HCT116 (cell line): Measurements from ENCODE around the gene EVI5L. TPM values are rescaled to one million over a fixed set of nuclear protein-coding genes. Genes with fewer than 3 reads are reported as not detected.

Source experiments
- ATAC-seq: fragments of 200-7000 bp; cut with Tn5 transposase; 2 replicates; pipeline ENCODE4 v1.9.1; 2020; ENCODE audit warnings: mild to moderate bottlenecking, moderate library complexity
- BruUV-seq: library from RNA; stranded (reverse); fragments of 400-500 nt; replicated peaks from 2 replicates; lab custom pipeline; 2021; lab: Mats Ljungman, UMichigan
- CTCF ChIA-PET: fragments of 300-600 bp; sonication (Branson Sonifier 250); formaldehyde crosslinking; loops from one replicate; lab custom pipeline; 2021; ENCODE audit warnings: antibody characterized with exemption; lab: Charles Lee
- POLR2A ChIA-PET: fragments of 300-600, 350-600 bp; sonication (Branson Sonifier 250); formaldehyde crosslinking; loops from one replicate; lab custom pipeline; 2021; ENCODE audit warnings: antibody characterized with exemption; lab: Charles Lee
- RAD21 ChIA-PET, 2 experiments: fragments of 300-600 bp; sonication (Branson Sonifier 250); formaldehyde crosslinking; loops; one replicate each; lab custom pipeline; 2023; ENCODE audit warnings: low total read pairs in 2 of 2; ENCODE audit not compliant: uncharacterized antibody in 2 of 2, unreplicated experiment in 2 of 2, low non-redundant PET in 1 of 2; lab: Charles Lee
- DNase-seq: peaks from one replicate; pipeline ENCODE4 v3.0.0-alpha.2; 2010; ENCODE audit warnings: low read depth, low spot score
- H2AFZ ChIP-seq: fragments of 200-600 bp; shearing (Covaris generic), sonication (generic); 2 replicates; pipeline ENCODE4 v1.6.1; 2017; ENCODE audit warnings: low read depth, mixed run types, mixed read lengths, antibody characterized with exemption, low read length; ENCODE audit not compliant: poor library complexity, severe bottlenecking
- H3K27ac ChIP-seq: 2 replicates; pipeline ENCODE4 v1.5.1; 2012; ENCODE audit warnings: low read depth, low read length
- H3K27me3 ChIP-seq: fragments of 200-600 bp; sonication (generic); 2 replicates; pipeline ENCODE4 v1.6.1; 2016; ENCODE audit warnings: mixed run types, low read length, mixed read lengths; ENCODE audit not compliant: insufficient read depth
- H3K36me3 ChIP-seq, 2 experiments: fragments of 200-500 bp in 1 of 2; fragments of 200-600 bp in 1 of 2; sonication (Bioruptor generic) in 1 of 2; sonication (generic) in 1 of 2; 2 replicates each; pipeline versions ENCODE4 v1.5.1 to v1.6.1; 2014 to 2016; ENCODE audit warnings: low read length in 2 of 2, inconsistent platforms in 1 of 2, mixed read lengths in 1 of 2, mixed run types in 1 of 2; ENCODE audit not compliant: insufficient read depth in 2 of 2, control insufficient read depth in 1 of 2
- H3K4me1 ChIP-seq, 2 experiments: fragments of 200-600 bp in 1 of 2; sonication (generic) in 1 of 2; 2 replicates each; pipeline versions ENCODE4 v1.5.1 to v1.6.1; 2012 to 2017; ENCODE audit warnings: low read length in 2 of 2, inconsistent platforms in 1 of 2, mild to moderate bottlenecking in 1 of 2, mixed read lengths in 1 of 2, mixed run types in 1 of 2, moderate library complexity in 1 of 2; ENCODE audit not compliant: insufficient read depth in 2 of 2, control insufficient read depth in 1 of 2
- H3K4me2 ChIP-seq: fragments of 200-600 bp; sonication (generic); 2 replicates; pipeline ENCODE4 v1.6.1; 2017; ENCODE audit warnings: mixed run types, low read length, mixed read lengths
- H3K4me3 ChIP-seq, 2 experiments: fragments of 200-600 bp in 1 of 2; sonication (generic) in 1 of 2; replicated peaks in 1 of 2; 2 replicates each; pipeline ENCODE4 v1.5.1; 2011 to 2016; ENCODE audit warnings: low read length in 2 of 2, control low read depth in 1 of 2, low read depth in 1 of 2, mild to moderate bottlenecking in 1 of 2, mixed read lengths in 1 of 2, mixed run types in 1 of 2
- H3K79me2 ChIP-seq: fragments of 200-600 bp; sonication (generic); 2 replicates; pipeline ENCODE4 v1.6.1; 2017; ENCODE audit warnings: mild to moderate bottlenecking, mixed run types, low read length, moderate library complexity, mixed read lengths; ENCODE audit not compliant: insufficient read depth
- H3K9ac ChIP-seq: fragments of 200-600 bp; sonication (generic); 2 replicates; pipeline ENCODE4 v1.6.1; 2016; ENCODE audit warnings: low read length, mixed read lengths
- H3K9me2 ChIP-seq: fragments of 200-600 bp; sonication (generic), shearing (Covaris generic); 2 replicates; pipeline ENCODE4 v1.6.1; 2017; ENCODE audit warnings: mixed run types, mild to moderate bottlenecking, moderate library complexity; ENCODE audit not compliant: insufficient read depth
- H3K9me3 ChIP-seq, 2 experiments: fragments of 200-500 bp in 1 of 2; fragments of 200-600 bp in 1 of 2; sonication (Bioruptor generic) in 1 of 2; sonication (generic) in 1 of 2; 2 replicates each; pipeline ENCODE4 v1.6.1; 2014 to 2017; ENCODE audit warnings: low read length in 2 of 2, mixed read lengths in 2 of 2, inconsistent platforms in 1 of 2, low read depth in 1 of 2, mild to moderate bottlenecking in 1 of 2, mixed run types in 1 of 2, moderate library complexity in 1 of 2; ENCODE audit not compliant: control insufficient read depth in 1 of 2, insufficient read depth in 1 of 2
- H4K20me1 ChIP-seq: fragments of 200-600 bp; sonication (generic), shearing (Covaris generic); 2 replicates; pipeline ENCODE4 v1.6.1; 2017; ENCODE audit warnings: mixed run types, mild to moderate bottlenecking, moderate library complexity; ENCODE audit not compliant: insufficient read depth
- CEBPB ChIP-seq: IDR thresholded peaks from 2 replicates; pipeline ENCODE4 v1.6.1; 2012; ENCODE audit warnings: low read depth
- EZH2 ChIP-seq: fragments of 200-600 bp; sonication (generic); IDR thresholded peaks from 2 replicates; pipeline ENCODE4 v1.6.1; 2017; ENCODE audit warnings: antibody characterized with exemption, mixed run types
- FOSL1 ChIP-seq: IDR thresholded peaks from 2 replicates; pipeline ENCODE4 v1.6.1; 2012; ENCODE audit warnings: low read depth
- POLR2A ChIP-seq: IDR thresholded peaks from 2 replicates; pipeline ENCODE4 v1.7.0; 2011; ENCODE audit warnings: borderline replicate concordance; ENCODE audit not compliant: insufficient read depth, insufficient read length; ENCODE audit errors: extremely low read depth
- POLR2AphosphoS5 ChIP-seq: IDR thresholded peaks from 2 replicates; pipeline ENCODE4 v1.6.1; 2011; ENCODE audit warnings: mild to moderate bottlenecking, low read depth, low read length, moderate library complexity
- REST ChIP-seq: IDR thresholded peaks from 2 replicates; pipeline ENCODE4 v1.6.1; 2012; ENCODE audit warnings: low read depth
- SIN3A ChIP-seq: IDR thresholded peaks from 2 replicates; pipeline ENCODE4 v1.6.1; 2012; ENCODE audit warnings: low read depth
- SP1 ChIP-seq: IDR thresholded peaks from 2 replicates; pipeline ENCODE4 v1.6.1; 2012; ENCODE audit warnings: low read depth
- SRF ChIP-seq: IDR thresholded peaks from 2 replicates; pipeline ENCODE4 v1.6.1; 2012; ENCODE audit warnings: low read depth
- TCF7L2 ChIP-seq: IDR thresholded peaks from 2 replicates; pipeline ENCODE4 v1.7.0; 2011; ENCODE audit warnings: borderline replicate concordance, inconsistent platforms; ENCODE audit not compliant: insufficient read depth, insufficient read length; ENCODE audit errors: extremely low read depth
- YY1 ChIP-seq: IDR thresholded peaks from 2 replicates; pipeline ENCODE4 v1.6.1; 2011; ENCODE audit warnings: low read length, low read depth, moderate library complexity, mild to moderate bottlenecking; ENCODE audit not compliant: insufficient replicate concordance; ENCODE audit errors: extremely low read depth
- ZBTB33 ChIP-seq: IDR thresholded peaks from 2 replicates; pipeline ENCODE4 v1.6.1; 2011; ENCODE audit warnings: mild to moderate bottlenecking, low read length, moderate library complexity; ENCODE audit not compliant: insufficient replicate concordance; ENCODE audit errors: extremely low read depth
- ZFX ChIP-seq: fragments of 450-650 bp; IDR thresholded peaks from 2 replicates; pipeline ENCODE4 v1.6.1; 2017
- ZNF274 ChIP-seq: fragments of 200-500 bp; sonication (Bioruptor generic); IDR thresholded peaks from 2 replicates; pipeline ENCODE4 v1.6.1; 2014; ENCODE audit warnings: mild to moderate bottlenecking, low read depth, low read length, inconsistent platforms
- intact Hi-C: fragments of 100-400 bp; cut with micrococcal nuclease; formaldehyde crosslinking; loops from 2 replicates; pipeline ENCODE4 v1.10.0; 2022
- total RNA-seq: library from RNA; stranded (reverse); gene quantifications from one replicate; pipeline ENCODE4 v1.2.1, GENCODE V29; 2021; ENCODE audit not compliant: unreplicated experiment

Gene EVI5L
- total RNA-seq, 1 experiment from 2014 or later, result 15.0 TPM

- no peak for DNase-seq
- H3K9ac ChIP-seq, result no peak overlapping the region
- no peaks in the 10 kb centered on the region for H3K27me3 ChIP-seq
- ChIA-PET RAD21 (no interaction called here), POLR2A (no interaction called here), CTCF (no interaction called here)
- no peak overlapping the region for H3K4me3 ChIP-seq
- no peak overlapping the region for H3K4me2 ChIP-seq
- no peak overlapping the region for H3K27ac ChIP-seq
- TF ChIP-seq REST (no peak), POLR2A (no peak), TCF7L2 (no peak), ZBTB33 (no peak), CEBPB (no peak), ZNF274 (no peak), YY1 (no peak), EZH2 (no peak), POLR2AphosphoS5 (no peak), SRF (no peak), SP1 (no peak), FOSL1 (no peak), ZFX (no peak), SIN3A (no peak)
- no peaks in the 10 kb centered on the region for H4K20me1 ChIP-seq
- no peaks in the 10 kb centered on the region; a peak in 1 of 4 replicates for H3K9me3 ChIP-seq
- no TSS peak for BruUV-seq
- intact Hi-C loops, result no loop called here
- no peaks in the 10 kb centered on the region for H3K79me2 ChIP-seq
- H2AFZ ChIP-seq, result no peak overlapping the region
- peaks cover 0 to under 1% of the 10 kb centered on the region in 2 experiments; a peak in 3 of 4 replicates for H3K4me1 ChIP-seq
- ATAC-seq, result no peak
- H3K9me2 ChIP-seq, result no peaks in the 10 kb centered on the region
- H3K36me3 ChIP-seq, result no peaks in the 10 kb centered on the region
Measured at GRCh38 chr19:7847664-7848063, 17.6 kb downstream of the EVI5L start.
